Fibroblast of lung (primary cell): ENCODE measurements around the gene GZMM.

Experiments
- CTCF ChIP-seq, 2 donors: IDR thresholded peaks in 1 of 2; conservative IDR thresholded peaks in 1 of 2; 1 replicate in 1 of 2; 2 replicates in 1 of 2; pipeline ENCODE4 v1.5.1; 2011 to 2012; ENCODE audit warnings: low read length in 2 of 2, control low read depth in 1 of 2, inconsistent platforms in 1 of 2, low read depth in 1 of 2, mild to moderate bottlenecking in 1 of 2
- EZH2 ChIP-seq: IDR thresholded peaks from 2 replicates; pipeline ENCODE4 v1.5.1; 2012; ENCODE audit warnings: low read length, control low read depth, mild to moderate bottlenecking; ENCODE audit errors: missing control alignments

- TF ChIP-seq CTCF (conservative IDR thresholded peaks at IDR 0.05 in 1 of 2, IDR thresholded peaks at IDR 0.05 in 1 of 2; ENCODE audit: low read depth in 1 of 2, low read length in 2 of 2) (no peak), EZH2 (no peak)
Observed at GRCh38 chr19:566403-566802, 22.6 kb downstream of the GZMM start.
